Calu3 (cell line): ENCODE measurements around the gene EYA2. TPM values are rescaled to one million over a fixed set of nuclear protein-coding genes. Genes with fewer than 3 reads are reported as not detected.

Source experiments
- BruUV-seq: library from RNA; stranded (reverse); fragments of 400-500 nt; replicated peaks from 2 replicates; lab custom pipeline; 2021; lab: Mats Ljungman, UMichigan
- CTCF ChIA-PET: fragments of 300-600 bp; sonication (Branson Sonifier 250); formaldehyde crosslinking; loops from one replicate; lab custom pipeline; 2022; ENCODE audit warnings: antibody characterized with exemption; lab: Charles Lee
- DNase-seq: peaks from one replicate; pipeline ENCODE4 v3.0.0; 2022
- H3K27ac Mint-ChIP-seq: one replicate; pipeline ENCODE4 v1.8.0; 2022; ENCODE audit warnings: mixed read lengths; ENCODE audit not compliant: unreplicated experiment
- H3K27me3 Mint-ChIP-seq: one replicate; pipeline ENCODE4 v1.8.0; 2022; ENCODE audit warnings: mixed read lengths; ENCODE audit not compliant: unreplicated experiment
- H3K36me3 Mint-ChIP-seq: one replicate; pipeline ENCODE4 v1.8.0; 2022; ENCODE audit warnings: mild to moderate bottlenecking, moderate library complexity, mixed read lengths; ENCODE audit not compliant: insufficient read depth, unreplicated experiment
- H3K4me1 Mint-ChIP-seq: one replicate; pipeline ENCODE4 v1.8.0; 2022; ENCODE audit warnings: mild to moderate bottlenecking, low read depth, mixed read lengths; ENCODE audit not compliant: unreplicated experiment
- H3K4me3 Mint-ChIP-seq: one replicate; pipeline ENCODE4 v1.8.0; 2022; ENCODE audit warnings: mild to moderate bottlenecking, low read depth, moderate library complexity, mixed read lengths; ENCODE audit not compliant: unreplicated experiment
- H3K9me3 Mint-ChIP-seq: one replicate; pipeline ENCODE4 v1.8.0; 2022; ENCODE audit warnings: low read depth, mixed read lengths; ENCODE audit not compliant: unreplicated experiment
- CTCF ChIP-seq: fragments of 200-600 bp; IDR thresholded peaks from one replicate; pipeline ENCODE4 v1.8.0; 2022; ENCODE audit warnings: antibody characterized with exemption; ENCODE audit not compliant: unreplicated experiment
- intact Hi-C: fragments of 100-400 bp; cut with micrococcal nuclease; formaldehyde crosslinking; loops from one replicate; pipeline ENCODE4 v1.10.0; 2022; ENCODE audit not compliant: unreplicated experiment
- total RNA-seq: library from RNA; stranded (reverse); gene quantifications from 2 replicates; pipeline ENCODE4 v1.2.3, GENCODE V29; 2022

Gene EYA2
- total RNA-seq, 1 experiment from 2014 or later = 0.35 TPM

- no TSS peak for BruUV-seq
- Mint-ChIP-seq H3K4me1 (no peaks in the 10 kb centered on the region), H3K4me3 (no peak overlapping the region), H3K27me3 (peaks cover under 1% of the 10 kb centered on the region), H3K9me3 (peaks cover 5% of the 10 kb centered on the region), H3K36me3 (no peaks in the 10 kb centered on the region), H3K27ac (no peak overlapping the region)
- no peak for TF ChIP-seq CTCF
- CTCF ChIA-PET = interaction anchor here (1.4 kb wide), 1 partner anchor 17 kb away, joined by 3 read pairs; no protein-coding TSS in a partner anchor
- no peak for DNase-seq
- intact Hi-C loops = no loop called here
Observed at GRCh38 chr20:46978951-46979491, 84.4 kb downstream of the EYA2 start.

- Mint-ChIP-seq H3K9me3 (peaks cover 5% of the 10 kb centered on the region), H3K27ac (no peak overlapping the region), H3K4me1 (no peaks in the 10 kb centered on the region), H3K27me3 (no peaks in the 10 kb centered on the region), H3K36me3 (no peaks in the 10 kb centered on the region), H3K4me3 (no peak overlapping the region)
- no peak for DNase-seq
- no peak for TF ChIP-seq CTCF
- CTCF ChIA-PET = interaction anchor here (1.4 kb wide), 1 partner anchor 18 kb away, joined by 3 read pairs; no protein-coding TSS in a partner anchor
- intact Hi-C loops = no loop called here
- BruUV-seq = no TSS peak
Observed at GRCh38 chr20:46979603-46980241, 85.1 kb downstream of the EYA2 start.

- Mint-ChIP-seq H3K36me3 (no peaks in the 10 kb centered on the region), H3K9me3 (peaks cover 5% of the 10 kb centered on the region), H3K27me3 (no peaks in the 10 kb centered on the region), H3K27ac (no peak overlapping the region), H3K4me3 (no peak overlapping the region), H3K4me1 (no peaks in the 10 kb centered on the region)
- no TSS peak for BruUV-seq
- no peak for TF ChIP-seq CTCF
- intact Hi-C loops = no loop called here
- DNase-seq = no peak
- CTCF ChIA-PET = interaction anchor here (0.6 to 1.0 kb wide), 2 partner anchors 17 to 26 kb away, joined by 4 to 6 read pairs; no protein-coding TSS in a partner anchor
Observed at GRCh38 chr20:46981184-46981583, 86.5 kb downstream of the EYA2 start.

- TF ChIP-seq CTCF = no peak
- no peaks in the 10 kb centered on the region for H3K27me3 Mint-ChIP-seq
- CTCF ChIA-PET = no interaction called here
- H3K9me3 Mint-ChIP-seq = peaks cover 5% of the 10 kb centered on the region
- H3K4me3 Mint-ChIP-seq = no peak overlapping the region
- no TSS peak for BruUV-seq
- intact Hi-C loops = no loop called here
- H3K27ac Mint-ChIP-seq = no peak overlapping the region
- H3K36me3 Mint-ChIP-seq = no peaks in the 10 kb centered on the region
- peaks cover 7% of the 10 kb centered on the region for H3K4me1 Mint-ChIP-seq
- DNase-seq = no peak
Observed at GRCh38 chr20:46983466-46983865, 88.8 kb downstream of the EYA2 start.
